OCI-LY7 (cell line): Measurements from ENCODE around the gene QSOX1. TPM values are rescaled to one million over a fixed set of nuclear protein-coding genes. Genes with fewer than 3 reads are reported as not detected.

ENCODE experiments used
- BruUV-seq: library from RNA; stranded (reverse); fragments of 400-500 nt; replicated peaks from 2 replicates; lab custom pipeline; 2021; lab: Mats Ljungman, UMichigan
- CTCF ChIA-PET: fragments of 300-600 bp; sonication (Branson Sonifier 250); formaldehyde crosslinking; loops from one replicate; lab custom pipeline; 2022; ENCODE audit warnings: antibody characterized with exemption; ENCODE audit not compliant: unreplicated experiment; lab: Charles Lee
- POLR2A ChIA-PET: fragments of 300-600 bp; sonication (Branson Sonifier 250); formaldehyde crosslinking; loops from one replicate; lab custom pipeline; 2022; ENCODE audit warnings: antibody characterized with exemption; lab: Charles Lee
- DNase-seq: peaks from one replicate; pipeline ENCODE4 v3.0.0-alpha.2; 2015; ENCODE audit warnings: low spot score
- H2AFZ ChIP-seq: fragments of 200-600 bp; sonication (generic), shearing (Covaris generic); 2 replicates; pipeline ENCODE4 v1.6.1; 2014; ENCODE audit warnings: mild to moderate bottlenecking, antibody characterized with exemption, low read length, moderate library complexity
- H3K27ac ChIP-seq: fragments of 200-600 bp; sonication (generic); 2 replicates; pipeline ENCODE4 v1.5.1; 2014; ENCODE audit warnings: mixed run types, low read depth, mild to moderate bottlenecking, moderate library complexity, low read length, inconsistent platforms; ENCODE audit not compliant: poor library complexity, severe bottlenecking
- H3K36me3 ChIP-seq: fragments of 200-600 bp; sonication (generic); 2 replicates; pipeline ENCODE4 v1.6.1; 2014; ENCODE audit warnings: mild to moderate bottlenecking, antibody characterized with exemption, low read length, moderate library complexity, mixed read lengths; ENCODE audit not compliant: insufficient read depth
- H3K4me1 ChIP-seq: fragments of 200-600 bp; sonication (generic); 2 replicates; pipeline ENCODE4 v1.5.1; 2014; ENCODE audit warnings: mild to moderate bottlenecking, low read length; ENCODE audit not compliant: insufficient read depth, poor library complexity, severe bottlenecking
- H3K4me2 ChIP-seq: fragments of 200-600 bp; sonication (generic); 2 replicates; pipeline ENCODE4 v1.6.1; 2014; ENCODE audit warnings: mild to moderate bottlenecking, low read length
- H3K4me3 ChIP-seq: fragments of 200-600 bp; sonication (generic); 2 replicates; pipeline ENCODE4 v1.5.1; 2014; ENCODE audit warnings: mild to moderate bottlenecking, low read depth, low read length; ENCODE audit not compliant: poor library complexity, severe bottlenecking
- H3K79me2 ChIP-seq: fragments of 200-600 bp; sonication (generic); 2 replicates; pipeline ENCODE4 v1.6.1; 2016; ENCODE audit warnings: low read depth, mild to moderate bottlenecking, low read length, moderate library complexity, mixed read lengths; ENCODE audit not compliant: insufficient read depth
- H3K9me2 ChIP-seq: fragments of 200-600 bp; sonication (generic); 2 replicates; pipeline ENCODE4 v1.6.1; 2016; ENCODE audit warnings: mild to moderate bottlenecking, low read length, mixed read lengths; ENCODE audit not compliant: insufficient read depth
- H3K9me3 ChIP-seq: fragments of 200-600 bp; sonication (generic); 2 replicates; pipeline ENCODE4 v1.6.1; 2014; ENCODE audit warnings: mild to moderate bottlenecking, mixed run types, low read length, mixed read lengths
- H4K20me1 ChIP-seq: fragments of 200-600 bp; sonication (generic); 2 replicates; pipeline ENCODE4 v1.6.1; 2014; ENCODE audit warnings: mild to moderate bottlenecking, antibody characterized with exemption, low read length, moderate library complexity, mixed read lengths; ENCODE audit not compliant: insufficient read depth
- EZH2phosphoT487 ChIP-seq: fragments of 200-600 bp; sonication (generic); IDR thresholded peaks from 2 replicates; pipeline ENCODE4 v1.6.1; 2018; ENCODE audit warnings: low read depth, borderline replicate concordance, mild to moderate bottlenecking, mixed run types, antibody characterized with exemption, low read length, moderate library complexity, mixed read lengths
- intact Hi-C: fragments of 100-400 bp; cut with micrococcal nuclease; formaldehyde crosslinking; loops from one replicate; pipeline ENCODE4 v1.10.0; 2022; ENCODE audit not compliant: unreplicated experiment
- total RNA-seq, 2 experiments: library from RNA; depleted of rRNA in 1 of 2; stranded (reverse); fragments of >200 nt in 1 of 2; shearing (Covaris generic) in 1 of 2; gene quantifications; 2 replicates each; pipeline ENCODE4 v1.2.3, GENCODE V29; 2014 to 2022
- TF ChIP-seq, protein P1 (sequence below): fragments of 200-600 bp; sonication (generic); conservative IDR thresholded peaks from 2 replicates; pipeline ENCODE4 v1.5.1; 2014; ENCODE audit warnings: mild to moderate bottlenecking, antibody characterized with exemption, low read length, moderate library complexity, mixed read lengths

QSOX1 gene
- total RNA-seq, 2 experiments from 2014 or later = 8.4 to 23.6 TPM

DNA sequence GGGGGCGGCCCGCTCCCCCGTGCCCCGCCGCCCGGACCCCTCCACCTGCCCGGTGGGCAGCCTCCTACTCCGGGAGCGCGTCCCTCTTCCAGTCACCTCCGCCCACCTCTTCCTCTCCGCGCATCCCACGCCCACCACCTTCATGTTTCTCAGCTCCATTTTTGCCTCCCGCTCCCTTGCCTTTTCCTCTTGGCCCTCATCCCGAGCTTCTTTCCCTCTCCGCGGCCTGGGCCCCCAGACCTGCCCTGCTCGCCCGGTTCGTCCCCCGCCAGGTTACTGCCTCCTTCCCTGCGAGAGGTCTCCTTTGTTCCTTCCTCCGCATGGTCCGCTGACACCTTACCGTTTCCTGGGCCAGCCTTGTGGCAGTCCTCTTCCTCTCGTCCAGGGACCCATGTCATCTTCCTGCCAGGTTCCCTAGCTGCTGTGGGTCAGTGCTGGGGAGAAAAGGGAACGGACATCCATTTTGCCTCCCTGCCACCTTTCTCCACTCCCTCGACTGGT is 563 bp downstream of the QSOX1 start:
- Histone ChIP-seq H3K27ac (no peak overlapping the region), H2AFZ (peak overlapping the region; percentile 65), H3K9me2 (no peaks in the 10 kb centered on the region), H3K4me3 (peak overlapping the region; percentile 89), H3K4me1 (peaks cover 22% of the 10 kb centered on the region), H3K79me2 (0 out of 2 replicates have a peak, but pooled peaks cover 3% of the 10 kb centered on the region), H4K20me1 (no peaks in the 10 kb centered on the region), H3K36me3 (no peaks in the 10 kb centered on the region), H3K4me2 (peak overlapping the region; percentile 96), H3K9me3 (no peaks in the 10 kb centered on the region)
- intact Hi-C loops = loop anchor here (2.0 to 10.0 kb wide), 2 partner anchors 200 to 272 kb away; partner anchors contain the start of genes CEP350 and TOR1AIP1
- POLR2A ChIA-PET = interaction anchor here (0.6 to 1.6 kb wide), 4 partner anchors 25 to 650 kb away, joined by 3 to 9 read pairs (median 3); no protein-coding TSS in a partner anchor
- TF ChIP-seq, protein P1, sequence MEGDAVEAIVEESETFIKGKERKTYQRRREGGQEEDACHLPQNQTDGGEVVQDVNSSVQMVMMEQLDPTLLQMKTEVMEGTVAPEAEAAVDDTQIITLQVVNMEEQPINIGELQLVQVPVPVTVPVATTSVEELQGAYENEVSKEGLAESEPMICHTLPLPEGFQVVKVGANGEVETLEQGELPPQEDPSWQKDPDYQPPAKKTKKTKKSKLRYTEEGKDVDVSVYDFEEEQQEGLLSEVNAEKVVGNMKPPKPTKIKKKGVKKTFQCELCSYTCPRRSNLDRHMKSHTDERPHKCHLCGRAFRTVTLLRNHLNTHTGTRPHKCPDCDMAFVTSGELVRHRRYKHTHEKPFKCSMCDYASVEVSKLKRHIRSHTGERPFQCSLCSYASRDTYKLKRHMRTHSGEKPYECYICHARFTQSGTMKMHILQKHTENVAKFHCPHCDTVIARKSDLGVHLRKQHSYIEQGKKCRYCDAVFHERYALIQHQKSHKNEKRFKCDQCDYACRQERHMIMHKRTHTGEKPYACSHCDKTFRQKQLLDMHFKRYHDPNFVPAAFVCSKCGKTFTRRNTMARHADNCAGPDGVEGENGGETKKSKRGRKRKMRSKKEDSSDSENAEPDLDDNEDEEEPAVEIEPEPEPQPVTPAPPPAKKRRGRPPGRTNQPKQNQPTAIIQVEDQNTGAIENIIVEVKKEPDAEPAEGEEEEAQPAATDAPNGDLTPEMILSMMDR = no peak
- no peak for TF ChIP-seq EZH2phosphoT487
- peak; percentile 33 for DNase-seq
- CTCF ChIA-PET = interaction anchor here (0.5 to 0.6 kb wide), 2 partner anchors 13 to 287 kb away, joined by 3 read pairs; no protein-coding TSS in a partner anchor
- BruUV-seq = no TSS peak

DNA sequence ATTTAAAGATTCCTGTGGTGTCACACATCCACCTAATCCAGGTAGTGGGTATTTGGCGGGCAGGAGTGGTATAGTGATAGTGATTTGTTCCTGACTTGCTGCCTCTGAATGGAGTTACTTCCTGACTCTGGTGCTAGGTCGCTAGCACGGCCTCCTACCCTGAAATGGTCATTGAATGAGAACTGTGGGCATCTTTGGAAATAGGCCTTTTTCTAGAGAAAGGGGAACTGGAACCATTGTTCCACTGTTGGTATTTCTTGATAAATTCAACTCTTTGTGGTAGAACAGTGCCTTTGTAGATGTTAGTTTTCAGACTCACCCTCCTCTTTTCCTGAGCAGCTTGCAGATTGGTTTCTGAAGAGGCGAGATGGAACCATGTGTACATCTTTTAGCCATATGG is 1.5 kb downstream of the QSOX1 start:
- Histone ChIP-seq H3K36me3 (no peaks in the 10 kb centered on the region), H3K27ac (no peak overlapping the region), H3K9me3 (no peaks in the 10 kb centered on the region), H3K4me3 (peak overlapping the region; percentile 89), H3K79me2 (0 out of 2 replicates have a peak, but pooled peaks cover 3% of the 10 kb centered on the region), H3K4me2 (peak overlapping the region; percentile 96), H4K20me1 (no peaks in the 10 kb centered on the region), H3K9me2 (no peaks in the 10 kb centered on the region), H2AFZ (peak overlapping the region; percentile 65; the same call in 1 of the 2 replicates), H3K4me1 (peaks cover 22% of the 10 kb centered on the region)
- ChIA-PET POLR2A (interaction anchor here (0.9 to 1.6 kb wide), 2 partner anchors 10 to 24 kb away, joined by 3 read pairs; no protein-coding TSS in a partner anchor), CTCF (interaction anchor here (0.6 kb wide), 1 partner anchor 331 kb away, joined by 3 read pairs; no protein-coding TSS in a partner anchor)
- no TSS peak for BruUV-seq
- TF ChIP-seq EZH2phosphoT487 = no peak
- TF ChIP-seq, protein P1 = no peak
- DNase-seq = peak; percentile 36
- intact Hi-C loops = loop anchor here (10.0 kb wide), 1 partner anchor 201 kb away; the partner anchor contains the start of gene CEP350
